Measurements from ENCODE around the gene APOL1.

DNA sequence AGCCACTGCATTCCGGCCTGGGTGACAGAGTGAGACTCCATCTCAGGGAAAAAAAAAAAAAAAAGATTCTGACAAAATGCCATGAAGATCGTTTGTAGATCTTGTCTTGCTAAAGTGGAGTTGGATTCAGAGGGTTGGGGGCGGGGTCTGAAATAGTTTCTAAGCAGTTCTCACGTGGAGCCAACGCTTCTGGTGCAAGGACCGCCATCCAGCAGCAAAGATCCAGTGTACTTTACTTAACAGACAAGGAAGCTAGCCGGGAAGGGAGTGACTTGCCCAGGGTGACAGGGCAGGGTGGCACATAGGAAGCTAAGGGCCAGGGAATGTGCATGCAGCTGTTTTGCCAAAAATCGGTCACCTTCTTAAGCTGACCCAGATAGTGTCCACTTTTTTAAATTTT lies 27.4 kb downstream of the APOL1 start:
- TF ChIP-seq, protein P1, sequence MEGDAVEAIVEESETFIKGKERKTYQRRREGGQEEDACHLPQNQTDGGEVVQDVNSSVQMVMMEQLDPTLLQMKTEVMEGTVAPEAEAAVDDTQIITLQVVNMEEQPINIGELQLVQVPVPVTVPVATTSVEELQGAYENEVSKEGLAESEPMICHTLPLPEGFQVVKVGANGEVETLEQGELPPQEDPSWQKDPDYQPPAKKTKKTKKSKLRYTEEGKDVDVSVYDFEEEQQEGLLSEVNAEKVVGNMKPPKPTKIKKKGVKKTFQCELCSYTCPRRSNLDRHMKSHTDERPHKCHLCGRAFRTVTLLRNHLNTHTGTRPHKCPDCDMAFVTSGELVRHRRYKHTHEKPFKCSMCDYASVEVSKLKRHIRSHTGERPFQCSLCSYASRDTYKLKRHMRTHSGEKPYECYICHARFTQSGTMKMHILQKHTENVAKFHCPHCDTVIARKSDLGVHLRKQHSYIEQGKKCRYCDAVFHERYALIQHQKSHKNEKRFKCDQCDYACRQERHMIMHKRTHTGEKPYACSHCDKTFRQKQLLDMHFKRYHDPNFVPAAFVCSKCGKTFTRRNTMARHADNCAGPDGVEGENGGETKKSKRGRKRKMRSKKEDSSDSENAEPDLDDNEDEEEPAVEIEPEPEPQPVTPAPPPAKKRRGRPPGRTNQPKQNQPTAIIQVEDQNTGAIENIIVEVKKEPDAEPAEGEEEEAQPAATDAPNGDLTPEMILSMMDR (IDR thresholded peaks at IDR 0.05; ENCODE audit: low read length), result no peak
- TF ChIP-seq EZH2 (IDR thresholded peaks at IDR 0.05; ENCODE audit: borderline replicate concordance, low read length), result no peak
